ENCODE data around the gene NMT1.

DNA sequence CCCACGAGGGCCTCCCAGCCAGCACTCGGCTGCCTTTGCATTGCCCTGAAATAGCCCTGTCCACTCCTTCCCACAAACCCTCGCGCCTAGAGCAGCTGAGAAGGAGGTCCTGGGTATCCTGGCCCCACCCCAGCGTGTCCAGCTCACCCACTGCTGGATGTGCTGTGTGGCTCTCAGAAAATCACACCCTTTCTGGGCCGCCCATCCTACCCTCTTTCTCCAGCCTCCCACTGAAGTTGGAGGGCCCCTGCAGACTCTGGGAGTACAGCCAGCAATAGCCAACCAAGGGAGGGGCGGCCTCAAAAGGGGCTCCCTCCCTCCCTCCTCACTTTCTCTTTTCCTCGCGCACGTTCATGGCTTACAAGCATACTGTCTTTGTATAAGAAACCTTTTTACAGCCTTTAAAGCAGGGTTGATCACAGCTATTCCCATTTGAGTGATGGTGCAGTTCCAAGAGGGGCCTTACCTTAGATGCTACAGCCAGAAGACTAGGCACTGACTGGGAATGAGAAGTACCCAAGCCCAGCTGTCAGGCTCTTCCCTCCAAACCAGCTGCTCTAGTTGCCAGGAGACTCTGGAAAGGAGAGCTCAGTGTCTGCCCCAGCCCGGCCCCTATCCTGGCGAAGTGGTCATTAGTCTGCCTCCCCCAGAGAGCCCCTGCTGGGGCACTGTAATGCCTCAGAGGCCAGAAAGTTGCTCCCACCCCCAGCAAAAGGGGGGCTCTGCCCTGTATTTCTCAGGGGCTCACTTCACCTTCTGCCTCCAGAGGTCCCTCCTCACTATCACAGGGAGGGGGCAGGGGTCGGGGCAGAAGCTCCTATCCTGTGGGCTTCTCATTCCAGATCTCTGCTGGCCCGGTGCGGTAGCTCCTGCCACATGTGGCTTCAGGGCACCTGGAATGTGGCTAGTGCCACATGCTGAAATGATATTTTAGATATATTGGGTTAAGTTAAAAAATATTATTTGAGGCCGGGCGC lies 47.8 kb upstream of the NMT1 start:
- no peak for TF ChIP-seq TAF1 (IDR thresholded peaks at IDR 0.05; ENCODE audit: borderline replicate concordance, low read depth, low read length)
- no peak for TF ChIP-seq POLR2A (IDR thresholded peaks at IDR 0.05; ENCODE audit: low read depth, low read length)
